ENCODE results near the gene SLC16A5.
A peak's percentile ranks its signal among the peaks of the same experiment; 100 is the strongest.

The SLC16A5 gene

DNA sequence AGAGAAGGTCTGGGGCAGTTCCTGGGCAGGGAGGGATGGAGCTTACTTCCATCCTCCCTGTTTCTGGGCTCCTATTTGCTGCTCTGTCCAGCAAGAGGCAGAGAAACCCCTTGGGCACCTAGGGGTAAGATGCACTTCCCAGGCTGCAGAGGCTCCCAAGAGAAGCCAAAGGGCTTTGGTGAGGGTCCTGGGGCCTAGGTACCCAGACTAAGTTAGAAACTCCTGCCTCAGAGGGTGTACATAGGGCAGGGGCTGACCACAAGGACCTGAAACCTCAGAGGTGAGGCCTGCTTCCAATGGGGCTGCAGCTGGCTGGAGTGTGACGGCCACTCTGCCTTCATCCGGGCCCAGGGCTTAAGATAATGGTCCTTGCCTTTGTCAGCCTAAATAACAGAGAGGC lies 20.4 kb downstream of the SLC16A5 start:
- FAIRE-seq (no peak), DNase-seq (ENCODE audit: insufficient read length, low spot score) (no peak)
- no peak for TF ChIP-seq POLR2A (IDR thresholded peaks at IDR 0.05; ENCODE audit: low read depth, low read length)
- no peak for TF ChIP-seq PAX5 (IDR thresholded peaks at IDR 0.05; ENCODE audit: insufficient read depth, low read length, severe bottlenecking)
- no peak for TF ChIP-seq TAF1 (IDR thresholded peaks at IDR 0.05; ENCODE audit: low read depth, low read length)

DNA sequence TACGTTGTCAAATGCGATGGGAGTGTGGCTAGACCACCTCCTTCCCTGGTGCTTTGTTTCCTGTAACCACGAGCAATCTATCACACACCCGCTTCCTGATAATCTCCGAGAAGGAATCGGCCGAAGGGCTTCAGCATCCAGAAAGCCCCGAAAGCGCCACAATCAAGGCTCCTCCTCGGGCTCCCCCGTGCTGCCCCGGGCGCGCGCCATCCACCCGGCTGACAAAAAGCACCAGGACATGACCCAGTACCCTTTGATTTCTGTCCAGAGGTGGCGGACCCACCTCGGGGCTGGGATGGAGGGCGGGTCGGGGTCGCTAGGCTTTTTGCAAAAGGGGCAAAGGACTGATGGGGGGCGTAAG lies 21.3 kb downstream of the SLC16A5 start:
- no peak for FAIRE-seq
- no peak for TF ChIP-seq TAF1 (IDR thresholded peaks at IDR 0.05; ENCODE audit: low read depth, low read length)
- no peak for TF ChIP-seq SPI1 (IDR thresholded peaks at IDR 0.05; ENCODE audit: low read depth, low read length)
- no peak for DNase-seq (ENCODE audit: insufficient read length, low spot score)

DNA sequence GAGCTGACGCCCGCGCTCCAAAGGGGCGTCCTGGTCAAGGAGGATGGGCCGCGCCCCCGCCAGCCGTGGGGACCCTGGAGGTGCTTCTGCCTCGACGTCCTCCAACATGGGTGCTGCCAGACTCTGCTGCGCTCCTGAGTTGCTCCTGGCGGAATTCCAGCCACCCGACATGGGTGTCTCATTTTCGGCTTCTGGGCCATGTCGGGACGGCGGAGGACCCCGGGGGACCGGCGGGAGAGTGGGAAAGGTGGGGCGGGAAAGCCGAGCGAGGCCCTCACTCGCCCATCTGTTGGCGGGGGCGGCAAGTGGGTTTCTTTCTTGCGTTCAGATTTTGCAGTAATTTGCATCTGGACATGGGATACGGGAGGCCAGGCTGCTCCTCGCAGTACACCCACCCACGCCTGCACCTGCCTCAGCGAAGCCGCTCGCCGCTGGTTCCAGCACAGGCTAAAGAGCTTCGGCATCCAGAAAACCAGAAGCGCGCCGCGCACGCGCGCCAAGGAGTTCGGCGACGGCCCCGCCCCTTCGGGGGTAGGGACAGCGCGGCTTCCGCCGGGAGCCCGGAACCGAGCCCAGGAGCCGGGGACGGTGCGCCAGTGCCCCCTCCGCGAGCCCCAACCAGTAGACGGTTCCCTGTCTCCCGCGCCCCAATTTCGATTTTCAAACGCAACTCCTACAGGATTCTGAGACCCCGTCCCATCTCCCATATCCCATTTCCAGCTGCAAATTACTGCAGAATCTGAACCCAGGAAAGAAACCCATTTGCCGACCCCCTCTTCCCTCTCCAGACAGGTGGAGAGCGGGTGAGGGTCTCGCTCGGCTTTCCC lies 21.9 kb downstream of the SLC16A5 start, which contains the start of gene ARMC7:
TSS of gene ARMC7 (plus strand) at position 563 of the 827 bp plus-strand sequence. CDS start 320 bp downstream, outside the sequence.
- DNase-seq (ENCODE audit: insufficient read length, low spot score) = peak; percentile 98
- TF ChIP-seq SPI1 (IDR thresholded peaks at IDR 0.05; ENCODE audit: low read depth, low read length) (no peak), POU2F2 (IDR thresholded peaks at IDR 0.05; ENCODE audit: low read depth, low read length) (0 out of 2 replicates have a peak, but pooled peaks have one; percentile 24), PAX5 (IDR thresholded peaks at IDR 0.05; ENCODE audit: insufficient read depth, low read length, severe bottlenecking) (no peak), POLR2A (IDR thresholded peaks at IDR 0.05; ENCODE audit: low read depth, low read length) (peak; percentile 77), TAF1 (IDR thresholded peaks at IDR 0.05; ENCODE audit: low read depth, low read length) (peak; percentile 55; the same call in 1 of the 2 replicates), POLR2AphosphoS5 (IDR thresholded peaks at IDR 0.05; ENCODE audit: low read depth, low read length) (peak; percentile 76; the same call in 1 of the 2 replicates)
- peak; percentile 93 for FAIRE-seq

DNA sequence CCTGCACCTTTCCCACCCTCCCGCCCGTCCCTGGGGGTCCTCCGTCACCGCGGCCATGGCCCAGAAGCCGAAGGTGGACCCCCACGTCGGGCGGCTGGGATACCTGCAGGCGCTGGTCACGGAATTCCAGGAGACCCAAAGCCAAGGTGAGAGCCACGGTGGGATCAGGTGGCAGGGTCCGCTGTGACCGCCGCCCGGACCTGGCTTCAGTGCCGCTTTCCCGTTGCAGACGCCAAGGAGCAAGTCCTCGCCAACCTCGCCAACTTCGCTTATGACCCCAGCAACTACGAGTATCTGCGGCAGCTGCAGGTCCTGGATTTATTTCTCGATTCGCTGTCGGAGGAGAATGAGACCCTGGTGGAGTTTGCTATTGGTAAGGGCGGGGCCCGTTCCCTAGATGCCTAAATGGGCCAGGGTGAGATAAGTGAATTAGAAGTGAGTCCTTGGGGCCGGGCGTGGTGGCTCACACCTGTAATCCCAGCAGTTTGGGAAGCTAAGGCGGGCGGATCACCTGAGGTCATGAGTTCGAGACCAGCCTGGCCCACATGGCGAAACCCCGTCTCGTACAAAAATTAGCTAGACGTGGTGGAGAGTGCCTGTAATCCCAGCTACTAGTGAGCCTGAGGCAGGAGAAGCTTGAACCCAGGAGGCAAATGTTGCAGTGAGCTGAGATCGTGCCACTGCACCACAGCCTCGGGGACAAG lies 22.6 kb downstream of the SLC16A5 start:
- FAIRE-seq (peak; percentile 41), DNase-seq (ENCODE audit: insufficient read length, low spot score) (no peak)
- TF ChIP-seq TAF1 (IDR thresholded peaks at IDR 0.05; ENCODE audit: low read depth, low read length) (no peak), POLR2A (IDR thresholded peaks at IDR 0.05; ENCODE audit: low read depth, low read length) (no peak), POLR2AphosphoS5 (IDR thresholded peaks at IDR 0.05; ENCODE audit: low read depth, low read length) (no peak), POU2F2 (IDR thresholded peaks at IDR 0.05; ENCODE audit: low read depth, low read length) (no peak), PAX5 (IDR thresholded peaks at IDR 0.05; ENCODE audit: insufficient read depth, low read length, severe bottlenecking) (no peak), SPI1 (IDR thresholded peaks at IDR 0.05; ENCODE audit: low read depth, low read length) (no peak)

DNA sequence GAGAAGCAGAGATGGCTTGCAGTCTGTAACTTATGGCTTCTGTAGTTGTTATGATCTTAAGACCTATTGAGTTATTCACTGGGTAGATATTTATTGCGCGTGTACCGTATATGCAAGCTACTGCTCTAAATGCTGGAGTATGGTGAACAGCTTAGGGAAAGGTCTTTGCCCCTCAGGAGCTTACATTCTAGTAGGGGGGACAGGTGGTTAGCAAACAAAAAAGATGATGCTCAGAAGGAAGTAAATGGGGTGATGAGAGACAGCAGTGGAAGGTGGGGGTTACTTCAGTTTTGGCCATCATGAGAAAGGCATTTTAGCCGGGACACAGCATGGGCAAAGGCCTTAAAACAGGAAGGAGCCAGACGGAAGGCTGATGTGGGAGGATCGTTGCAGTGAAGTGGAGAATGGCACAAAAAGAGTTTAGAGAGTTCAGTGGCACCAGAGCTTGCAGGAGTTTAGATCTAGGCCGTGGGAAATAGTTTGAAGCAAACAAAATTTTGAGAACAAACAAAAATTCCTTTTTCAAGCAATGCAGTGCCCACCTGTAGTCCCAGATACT lies 24.1 kb downstream of the SLC16A5 start:
- DNase-seq (ENCODE audit: insufficient read length, low spot score) (no peak), FAIRE-seq (no peak)
- TF ChIP-seq TAF1 (IDR thresholded peaks at IDR 0.05; ENCODE audit: low read depth, low read length) = no peak
- no peak for TF ChIP-seq POLR2A (IDR thresholded peaks at IDR 0.05; ENCODE audit: low read depth, low read length)
- TF ChIP-seq SPI1 (IDR thresholded peaks at IDR 0.05; ENCODE audit: low read depth, low read length) = no peak
- TF ChIP-seq POLR2AphosphoS5 (IDR thresholded peaks at IDR 0.05; ENCODE audit: low read depth, low read length) = no peak
- no peak for TF ChIP-seq PAX5 (IDR thresholded peaks at IDR 0.05; ENCODE audit: insufficient read depth, low read length, severe bottlenecking)
- no peak for TF ChIP-seq POU2F2 (IDR thresholded peaks at IDR 0.05; ENCODE audit: low read depth, low read length)

DNA sequence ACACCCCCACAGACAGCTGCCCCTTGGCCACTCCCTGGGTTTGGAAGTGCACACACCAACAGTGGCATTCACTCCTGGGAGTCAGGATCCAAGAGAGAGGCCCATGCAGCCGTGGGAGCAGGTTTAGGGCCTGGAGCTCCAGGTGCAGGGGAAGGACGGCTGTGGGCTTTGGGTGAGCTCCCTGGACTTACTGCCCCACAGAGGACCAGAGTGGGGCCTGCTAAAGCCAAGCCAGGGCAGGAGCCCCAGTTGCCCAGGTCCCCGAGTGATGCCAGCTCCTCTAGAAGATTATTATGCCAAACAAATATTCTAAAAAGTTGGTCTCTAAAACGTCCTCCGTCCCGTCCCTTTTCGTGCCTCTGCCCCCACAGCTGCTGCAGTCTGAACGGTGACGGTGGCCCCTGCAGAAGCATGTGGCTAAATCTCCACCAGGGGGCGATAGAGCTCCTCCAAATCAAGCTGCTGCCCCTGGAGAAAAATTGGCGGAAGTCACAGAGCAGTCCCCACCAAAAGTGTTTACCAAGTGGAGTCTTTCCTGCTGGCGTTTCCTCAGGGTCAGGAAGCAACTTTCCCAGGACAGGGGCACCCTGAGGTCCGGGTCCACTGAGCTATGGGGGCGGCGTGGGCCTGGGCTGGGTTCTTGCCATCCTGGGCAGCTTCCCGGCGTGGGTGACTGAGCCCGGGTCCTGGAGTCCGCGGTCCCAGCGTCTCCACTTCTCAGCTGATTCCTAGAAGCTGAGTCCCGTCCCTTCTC lies 26.2 kb downstream of the SLC16A5 start:
- DNase-seq (ENCODE audit: insufficient read length, low spot score) = peak; percentile 75
- peak; percentile 84 for FAIRE-seq
- no peak for TF ChIP-seq TAF1 (IDR thresholded peaks at IDR 0.05; ENCODE audit: low read depth, low read length)
- TF ChIP-seq POLR2A (IDR thresholded peaks at IDR 0.05; ENCODE audit: low read depth, low read length) = no peak
- 0 out of 2 replicates have a peak, but pooled peaks have one; percentile 40 for TF ChIP-seq POU2F2 (IDR thresholded peaks at IDR 0.05; ENCODE audit: low read depth, low read length)
- TF ChIP-seq SPI1 (IDR thresholded peaks at IDR 0.05; ENCODE audit: low read depth, low read length) = peak; percentile 35; the same call in 1 of the 2 replicates
- TF ChIP-seq POLR2AphosphoS5 (IDR thresholded peaks at IDR 0.05; ENCODE audit: low read depth, low read length) = no peak
- TF ChIP-seq PAX5 (IDR thresholded peaks at IDR 0.05; ENCODE audit: insufficient read depth, low read length, severe bottlenecking) = no peak

DNA sequence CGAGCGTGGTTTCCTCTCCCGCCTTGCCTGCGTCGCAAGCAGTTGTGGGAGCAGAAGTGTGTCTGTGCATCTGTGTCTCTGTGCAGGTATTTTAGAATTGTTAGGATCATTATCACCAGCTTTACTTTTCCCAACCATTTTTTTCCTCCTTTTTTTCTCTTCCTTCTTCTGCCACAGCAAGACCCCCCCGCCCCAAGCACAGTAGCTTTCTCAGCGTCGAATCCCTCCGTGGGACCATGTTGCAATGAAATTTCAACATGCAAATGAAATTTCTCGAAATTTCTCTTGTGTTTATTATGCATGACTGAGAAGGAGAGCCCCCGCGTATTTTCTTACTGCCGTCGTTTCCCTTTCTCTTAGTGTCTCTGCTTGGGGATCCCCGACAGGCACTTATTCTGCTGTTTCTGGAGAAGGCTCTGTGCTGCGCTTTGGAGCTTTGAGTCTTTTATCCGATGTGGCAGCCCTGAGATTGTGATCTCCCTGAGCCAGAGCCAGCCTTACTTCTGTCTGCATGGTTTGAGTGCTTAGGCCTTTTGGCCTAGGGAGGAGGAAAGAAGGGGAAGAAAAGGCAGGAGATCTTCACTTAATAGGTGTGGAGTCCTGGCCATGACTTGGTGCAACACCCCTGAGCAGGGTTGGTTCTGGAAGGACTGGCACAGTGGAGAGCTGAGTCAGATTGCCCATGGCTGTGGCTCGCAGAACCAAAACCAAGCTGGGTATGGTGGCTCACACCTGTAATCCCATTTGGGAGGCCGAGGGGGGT lies 27.0 kb downstream of the SLC16A5 start:
- TF ChIP-seq POU2F2 (IDR thresholded peaks at IDR 0.05; ENCODE audit: low read depth, low read length) = peak; percentile 74; the same call in 1 of the 2 replicates
- no peak for TF ChIP-seq POLR2A (IDR thresholded peaks at IDR 0.05; ENCODE audit: low read depth, low read length)
- 0 out of 2 replicates have a peak, but pooled peaks have one; percentile 7 for TF ChIP-seq TAF1 (IDR thresholded peaks at IDR 0.05; ENCODE audit: low read depth, low read length)
- peak; percentile 53 for TF ChIP-seq PAX5 (IDR thresholded peaks at IDR 0.05; ENCODE audit: insufficient read depth, low read length, severe bottlenecking)
- no peak for TF ChIP-seq SPI1 (IDR thresholded peaks at IDR 0.05; ENCODE audit: low read depth, low read length)
- TF ChIP-seq POLR2AphosphoS5 (IDR thresholded peaks at IDR 0.05; ENCODE audit: low read depth, low read length) = no peak
- DNase-seq (ENCODE audit: insufficient read length, low spot score) = no peak
- FAIRE-seq = peak; percentile 23

DNA sequence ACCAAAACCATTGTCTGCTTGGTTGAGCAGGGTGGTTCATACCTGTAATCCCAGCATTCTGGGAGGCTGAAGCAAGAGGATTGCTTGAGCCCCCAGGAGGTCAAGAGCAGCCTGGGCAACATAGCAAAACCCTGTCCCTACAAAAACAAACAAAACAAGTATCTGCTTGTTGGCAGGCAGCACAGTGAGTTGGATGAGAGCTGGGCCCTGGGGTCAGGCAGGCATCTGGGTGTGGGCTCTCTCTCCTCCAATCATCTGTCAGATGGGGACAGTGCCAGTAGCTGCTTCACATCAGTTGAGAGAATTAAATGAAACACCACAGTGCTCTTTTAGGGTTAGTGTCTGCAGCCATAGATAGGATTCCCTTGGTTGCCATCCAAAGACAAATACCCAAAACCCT lies 27.8 kb downstream of the SLC16A5 start:
- FAIRE-seq (no peak), DNase-seq (ENCODE audit: insufficient read length, low spot score) (no peak)
- no peak for TF ChIP-seq PAX5 (IDR thresholded peaks at IDR 0.05; ENCODE audit: insufficient read depth, low read length, severe bottlenecking)
- no peak for TF ChIP-seq POU2F2 (IDR thresholded peaks at IDR 0.05; ENCODE audit: low read depth, low read length)
- no peak for TF ChIP-seq POLR2AphosphoS5 (IDR thresholded peaks at IDR 0.05; ENCODE audit: low read depth, low read length)
- no peak for TF ChIP-seq POLR2A (IDR thresholded peaks at IDR 0.05; ENCODE audit: low read depth, low read length)
- no peak for TF ChIP-seq TAF1 (IDR thresholded peaks at IDR 0.05; ENCODE audit: low read depth, low read length)
- TF ChIP-seq SPI1 (IDR thresholded peaks at IDR 0.05; ENCODE audit: low read depth, low read length) = no peak
